ENCODE data around the gene REC114.

Gene REC114

GRCh38 chr15:73460662-73461061 lies 17.7 kb downstream of the REC114 start:
- H3K4me3 ChIP-seq (ENCODE audit: low read depth, low read length): no peak overlapping the region
- TF ChIP-seq CTCF (IDR thresholded peaks at IDR 0.05; ENCODE audit: low read depth, low read length): no peak

GRCh38 chr15:73464602-73465001 lies 21.6 kb downstream of the REC114 start:
- TF ChIP-seq CTCF (IDR thresholded peaks at IDR 0.05; ENCODE audit: low read depth, low read length): peak; percentile 31; the same call in 1 of the 2 replicates
- no peak overlapping the region for H3K4me3 ChIP-seq (ENCODE audit: low read depth, low read length)

GRCh38 chr15:73467758-73468157 lies 24.8 kb downstream of the REC114 start:
- H3K4me3 ChIP-seq (ENCODE audit: low read depth, low read length): no peak overlapping the region
- no peak for TF ChIP-seq CTCF (IDR thresholded peaks at IDR 0.05; ENCODE audit: low read depth, low read length)

GRCh38 chr15:73474785-73475184 lies 31.8 kb downstream of the REC114 start:
- H3K4me3 ChIP-seq (ENCODE audit: low read depth, low read length): no peak overlapping the region
- TF ChIP-seq CTCF (IDR thresholded peaks at IDR 0.05; ENCODE audit: low read depth, low read length): no peak

GRCh38 chr15:73476704-73477216 lies 33.8 kb downstream of the REC114 start:
- no peak overlapping the region for H3K4me3 ChIP-seq (ENCODE audit: low read depth, low read length)
- no peak for TF ChIP-seq CTCF (IDR thresholded peaks at IDR 0.05; ENCODE audit: low read depth, low read length)

- no peak overlapping the region for H3K4me3 ChIP-seq (ENCODE audit: low read depth, low read length)
- no peak for TF ChIP-seq CTCF (IDR thresholded peaks at IDR 0.05; ENCODE audit: low read depth, low read length)
These were observed 37.1 kb downstream of the REC114 start for GRCh38 chr15:73480050-73480449.

- no peak overlapping the region for H3K4me3 ChIP-seq (ENCODE audit: low read depth, low read length)
- TF ChIP-seq CTCF (IDR thresholded peaks at IDR 0.05; ENCODE audit: low read depth, low read length): no peak
These were observed 39.2 kb downstream of the REC114 start for GRCh38 chr15:73482166-73482565.
